K562 (cell line): ENCODE results near the gene PLP2. TPM values are rescaled to one million over a fixed set of nuclear protein-coding genes. Genes with fewer than 3 reads are reported as not detected.
A peak's percentile ranks its signal among the peaks of the same experiment; 100 is the strongest.

Experiments
- ATAC-seq: fragments of 200-7000 bp; cut with Tn5 transposase; 3 replicates; pipeline ENCODE4 v1.9.1; 2020; ENCODE audit warnings: moderate library complexity
- BruUV-seq: library from RNA; stranded (reverse); fragments of 400-500 nt; replicated peaks from 2 replicates; lab custom pipeline; 2021; lab: Mats Ljungman, UMichigan
- CTCF ChIA-PET: fragments of 300-600 bp; formaldehyde crosslinking; extraction: SDS; loops from one replicate; lab custom pipeline; 2021; ENCODE audit warnings: low intra/inter-chr PET ratio; lab: Yijun Ruan, JAX
- POLR2A ChIA-PET: fragments of 300-600, 350-650 bp; sonication (Branson Sonifier 250); formaldehyde crosslinking; extraction: SDS; loops from one replicate; lab custom pipeline; 2021; ENCODE audit warnings: antibody characterized with exemption, inconsistent platforms; lab: Yijun Ruan, JAX
- DNase-seq, 4 experiments: peaks; one replicate each; pipeline versions ENCODE4 v3.0.0 to v3.0.0-alpha.2; 2011 to 2018; ENCODE audit warnings: low spot score in 3 of 4, mixed read lengths in 3 of 4; ENCODE audit errors: extremely low read depth in 1 of 4
- FAIRE-seq: peaks from 2 replicates; lab custom pipeline; 2011; peaks lifted over from hg19 to GRCh38; lab: Jason Lieb, UNC
- H2AFZ ChIP-seq: 2 replicates; pipeline ENCODE4 v1.6.0; 2011; ENCODE audit warnings: low read depth, low read length, control low read depth, inconsistent platforms
- H3K27ac ChIP-seq: fragments of 200-600 bp; 3 replicates; pipeline ENCODE4 v1.8.0; 2011; ENCODE audit warnings: low read depth, mild to moderate bottlenecking, control low read depth, inconsistent platforms, low read length, moderate library complexity, mixed read lengths; ENCODE audit errors: extremely low read depth
- H3K27me3 ChIP-seq, 2 experiments: fragments of 300-600 bp in 1 of 2; 2 replicates in 1 of 2; 3 replicates in 1 of 2; pipeline versions ENCODE4 v1.6.0 to v1.8.0; 2011; ENCODE audit warnings: inconsistent platforms in 2 of 2, low read length in 2 of 2, mild to moderate bottlenecking in 1 of 2, mixed read lengths in 1 of 2, moderate library complexity in 1 of 2; ENCODE audit not compliant: control insufficient read depth in 2 of 2, insufficient read depth in 2 of 2
- H3K36me3 ChIP-seq: fragments of 300-600 bp; 3 replicates; pipeline ENCODE4 v1.8.0; 2011; ENCODE audit warnings: mild to moderate bottlenecking, low read length, inconsistent platforms; ENCODE audit not compliant: control insufficient read depth, insufficient read depth
- H3K4me1 ChIP-seq, 2 experiments: fragments of 200-600 bp in 1 of 2; replicated peaks in 1 of 2; 2 replicates in 1 of 2; 3 replicates in 1 of 2; pipeline versions ENCODE4 v1.5.1 to v1.8.0; 2011; ENCODE audit warnings: inconsistent platforms in 2 of 2, low read length in 2 of 2, mild to moderate bottlenecking in 1 of 2, mixed read lengths in 1 of 2, moderate library complexity in 1 of 2; ENCODE audit not compliant: control insufficient read depth in 2 of 2, insufficient read depth in 2 of 2
- H3K4me2 ChIP-seq: 2 replicates; pipeline ENCODE4 v1.6.1; 2011; ENCODE audit warnings: low read length, control low read depth, inconsistent platforms, mixed read lengths; ENCODE audit not compliant: insufficient read depth
- H3K4me3 ChIP-seq: fragments of 200-600 bp; sonication (generic), shearing (Covaris generic); 2 replicates; pipeline ENCODE4 v1.5.1; 2016; ENCODE audit warnings: control low read depth, inconsistent platforms
- H3K79me2 ChIP-seq: fragments of 200-600 bp; 3 replicates; pipeline ENCODE4 v1.8.0; 2011; ENCODE audit warnings: low read length, inconsistent platforms; ENCODE audit not compliant: control insufficient read depth, insufficient read depth
- H3K9ac ChIP-seq, 2 experiments: 2 replicates each; pipeline versions ENCODE4 v1.6.0 to v1.6.1; 2011; ENCODE audit warnings: low read depth in 2 of 2, low read length in 2 of 2, control low read depth in 1 of 2, inconsistent platforms in 1 of 2, mild to moderate bottlenecking in 1 of 2, mixed read lengths in 1 of 2; ENCODE audit not compliant: insufficient read depth in 1 of 2
- H3K9me1 ChIP-seq: one replicate; pipeline ENCODE4 v1.6.0; 2011; ENCODE audit warnings: inconsistent platforms, mild to moderate bottlenecking, low read length, moderate library complexity; ENCODE audit not compliant: control insufficient read depth, insufficient read depth
- H3K9me3 ChIP-seq: replicated peaks from 2 replicates; pipeline ENCODE4 v1.5.1; 2011; ENCODE audit warnings: low read depth, low read length, inconsistent platforms; ENCODE audit not compliant: control insufficient read depth, insufficient read depth
- H4K20me1 ChIP-seq: replicated peaks from 2 replicates; pipeline ENCODE4 v1.6.1; 2011; ENCODE audit warnings: low read length, inconsistent platforms, mixed read lengths; ENCODE audit not compliant: control insufficient read depth, insufficient read depth
- ASH1L ChIP-seq: fragments of 450-650 bp; IDR thresholded peaks from 2 replicates; pipeline ENCODE4 v1.6.1; 2018; ENCODE audit warnings: borderline replicate concordance, mild to moderate bottlenecking, low read depth; ENCODE audit not compliant: partially characterized antibody
- ATF6 ChIP-seq: sonication (generic); formaldehyde crosslinking; IDR thresholded peaks from 2 replicates; pipeline ENCODE4 v1.4.0; 2020; ENCODE audit warnings: mild to moderate bottlenecking, missing genetic modification reagents
- CTCF ChIP-seq, 3 experiments: IDR thresholded peaks in 2 of 3; conservative IDR thresholded peaks in 1 of 3; 2 replicates each; pipeline ENCODE4 v1.5.1; 2011 to 2012; ENCODE audit warnings: low read length in 3 of 3, mild to moderate bottlenecking in 3 of 3, control low read depth in 2 of 3, improper control_type of control experiment in 1 of 3, inconsistent platforms in 1 of 3, low read depth in 1 of 3, mixed read lengths in 1 of 3, moderate library complexity in 1 of 3; ENCODE audit not compliant: insufficient read depth in 2 of 3
- E2F4 ChIP-seq: sonication (generic); formaldehyde crosslinking; IDR thresholded peaks from 2 replicates; pipeline ENCODE4 v1.8.0; 2022; ENCODE audit warnings: mild to moderate bottlenecking, low read depth, missing genetic modification reagents
- EP400 ChIP-seq: fragments of 450-650 bp; IDR thresholded peaks from 2 replicates; pipeline ENCODE4 v1.6.1; 2017; ENCODE audit warnings: antibody characterized with exemption, mild to moderate bottlenecking, moderate library complexity
- HES1 ChIP-seq: fragments of 450-650 bp; IDR thresholded peaks from 2 replicates; pipeline ENCODE4 v1.6.1; 2016; ENCODE audit warnings: low read depth, mild to moderate bottlenecking, moderate library complexity
- NCOR1 ChIP-seq: fragments of 450-650 bp; IDR thresholded peaks from 2 replicates; pipeline ENCODE4 v1.6.1; 2016; ENCODE audit warnings: mild to moderate bottlenecking, moderate library complexity
- ZNF609 ChIP-seq: sonication (generic); formaldehyde crosslinking; IDR thresholded peaks from 2 replicates; pipeline ENCODE4 v1.8.1; 2023; ENCODE audit warnings: missing genetic modification reagents, mild to moderate bottlenecking, borderline replicate concordance
- whole genome bisulfite sequencing: fragments of 100-300 bp; shearing (Covaris generic); methylation state at CpG from one replicate; pipeline ENCODE4 v1.1.6; 2016; ENCODE audit warnings: low coverage, mixed read lengths; ENCODE audit not compliant: insufficient coverage; ENCODE audit errors: missing lambda C conversion rate; 5-methylcytosine and 5-hydroxymethylcytosine counted together
- in situ Hi-C: fragments of 300-500 bp; cut with MboI; formaldehyde crosslinking; loops from 4 replicates; pipeline ENCODE4 v1.15.0; 2018; ENCODE audit warnings: inconsistent platforms, mixed read lengths
- intact Hi-C: fragments of 100-400 bp; cut with micrococcal nuclease; formaldehyde crosslinking; loops from 2 replicates; pipeline ENCODE4 v1.14.2; 2022
- polyA plus RNA-seq, 8 experiments: library from polyadenylated mRNA; depleted of rRNA in 4 of 8; stranded (reverse) in 5 of 8; unstranded in 3 of 8; fragments of >200 nt; fragmentation: Nextera tagmentation in 2 of 8; fragmentation: Illumina TruSeq in 1 of 8; extraction: Ambion mirVana in 2 of 8; extraction: Trizol in 1 of 8; gene quantifications; 2 replicates each; pipeline versions ENCODE4 v1.2.1 to v1.2.3, GENCODE V29; 2011 to 2014; ENCODE audit warnings: inconsistent platforms in 1 of 8, missing spikeins in 1 of 8
- total RNA-seq, 7 experiments: library from RNA; depleted of rRNA in 6 of 7; stranded (reverse); fragments of >200 nt in 6 of 7; fragmentation: Illumina TruSeq in 2 of 7; extraction: Trizol in 2 of 7; gene quantifications; 2 replicates each; pipeline versions ENCODE4 v1.2.1 to v1.2.3, GENCODE V29; 2011 to 2021; ENCODE audit warnings: low replicate concordance in 1 of 7

PLP2 gene
- total and polyA plus RNA-seq, 9 of the 15 experiments (the other 6 are each of a cell fraction or from before 2014, with no cell fraction given) = 34.7 to 236 (median 112) TPM

GRCh38 chrX:49184294-49185281 is 12.9 kb downstream of the PLP2 start:
- POLR2A ChIA-PET = interaction anchor here (0.7 to 1.2 kb wide), 3 partner anchors 8 to 12 kb away, joined by 3 to 5 read pairs (median 3); partner anchors contain the start of gene PLP2
- peak; percentile 91 for FAIRE-seq
- TF ChIP-seq CTCF (IDR thresholded peaks at IDR 0.05 in 2 of 3, conservative IDR thresholded peaks at IDR 0.05 in 1 of 3; ENCODE audit: insufficient read depth in 2 of 3, low read depth in 1 of 3, low read length in 3 of 3) (peak in 2 of 3 experiments; percentile 9 to 14; a peak in 3 of 6 replicates), E2F4 (CRISPR knock-in tag) (no peak), HES1 (no peak), ATF6 (CRISPR knock-in tag) (no peak), NCOR1 (no peak), ZNF609 (CRISPR knock-in tag) (no peak), ASH1L (no peak), EP400 (no peak)

More at GRCh38 chrX:49184294-49185281, 12.9 kb downstream of the PLP2 start:
- H3K9me3 ChIP-seq = no peaks in the 10 kb centered on the region
- H3K4me3 ChIP-seq = peak overlapping the region; percentile 76
- H3K4me1 ChIP-seq = peaks cover 30 to 46% of the 10 kb centered on the region in 2 experiments
- CTCF ChIA-PET = no interaction called here
- BruUV-seq = no TSS peak
- no peaks in the 10 kb centered on the region for H3K9me1 ChIP-seq
- DNase-seq = peak; percentile 74 to 94 (median 80)
- in situ Hi-C loops (no loop called here), intact Hi-C loops (no loop called here)
- H3K9ac ChIP-seq = peak overlapping the region; percentile 93 to 97
- H3K27me3 ChIP-seq = no peaks in the 10 kb centered on the region
- no peak overlapping the region for H2AFZ ChIP-seq
- peak overlapping the region; percentile 90 for H3K4me2 ChIP-seq
- WGBS = 2% methylated on average over 29 of the region's 46 CpGs
- peaks cover 33% of the 10 kb centered on the region; the same call in 2 of the 3 replicates for H3K36me3 ChIP-seq
- ATAC-seq = peak; percentile 79
- peaks cover 38% of the 10 kb centered on the region for H3K79me2 ChIP-seq
- peaks cover 9% of the 10 kb centered on the region for H4K20me1 ChIP-seq
- H3K27ac ChIP-seq = peak overlapping the region; percentile 91
